Coronary artery (tissue), 2 donors: Measurements from ENCODE around the gene ALKBH4.
"Not testable (repeated sequence)": the region's sequence is repeated elsewhere in the genome, so short reads cannot be mapped to it uniquely, and the experiment has no call there.

Experiments
- DNase-seq: peaks from one replicate; pipeline ENCODE4 v3.0.0-alpha.2; 2017; ENCODE audit warnings: low spot score
- H3K27ac ChIP-seq, 2 donors: fragments of 200-600 bp; sonication (generic); one replicate each; pipeline ENCODE4 v1.5.1; 2016 to 2019
- H3K4me3 ChIP-seq: fragments of 200-600 bp; sonication (generic); 2 replicates; pipeline ENCODE4 v1.5.1; 2016; ENCODE audit warnings: mild to moderate bottlenecking, moderate library complexity
- TF ChIP-seq, protein P1 (sequence below): fragments of 200-600 bp; sonication (generic); IDR thresholded peaks from one replicate; pipeline ENCODE4 v1.5.1; 2019; ENCODE audit warnings: antibody characterized with exemption

Gene ALKBH4

DNA sequence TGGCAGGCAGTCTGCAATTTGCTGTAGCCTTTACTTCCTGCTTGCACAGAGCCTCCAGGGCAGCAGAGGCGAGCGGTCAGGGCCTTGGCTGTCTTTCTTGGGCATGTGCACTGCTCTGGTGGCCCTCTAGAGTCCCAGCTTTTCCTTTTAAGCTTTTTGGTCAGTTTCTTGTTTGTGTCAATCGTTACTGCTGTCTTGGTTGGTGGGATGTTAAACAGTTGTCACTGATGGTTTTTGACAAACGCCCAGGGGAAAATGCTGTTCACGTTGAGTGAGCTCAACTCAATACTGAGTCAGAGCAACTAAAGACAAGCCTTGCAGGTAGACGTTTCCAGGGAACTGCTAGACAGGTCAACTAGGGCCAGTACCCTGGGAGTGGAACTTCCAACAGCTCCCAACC lies 54.5 kb downstream of the ALKBH4 start:
- Histone ChIP-seq H3K27ac (no peak overlapping the region), H3K4me3 (no peak overlapping the region)
- no peak for DNase-seq
- TF ChIP-seq, protein P1, sequence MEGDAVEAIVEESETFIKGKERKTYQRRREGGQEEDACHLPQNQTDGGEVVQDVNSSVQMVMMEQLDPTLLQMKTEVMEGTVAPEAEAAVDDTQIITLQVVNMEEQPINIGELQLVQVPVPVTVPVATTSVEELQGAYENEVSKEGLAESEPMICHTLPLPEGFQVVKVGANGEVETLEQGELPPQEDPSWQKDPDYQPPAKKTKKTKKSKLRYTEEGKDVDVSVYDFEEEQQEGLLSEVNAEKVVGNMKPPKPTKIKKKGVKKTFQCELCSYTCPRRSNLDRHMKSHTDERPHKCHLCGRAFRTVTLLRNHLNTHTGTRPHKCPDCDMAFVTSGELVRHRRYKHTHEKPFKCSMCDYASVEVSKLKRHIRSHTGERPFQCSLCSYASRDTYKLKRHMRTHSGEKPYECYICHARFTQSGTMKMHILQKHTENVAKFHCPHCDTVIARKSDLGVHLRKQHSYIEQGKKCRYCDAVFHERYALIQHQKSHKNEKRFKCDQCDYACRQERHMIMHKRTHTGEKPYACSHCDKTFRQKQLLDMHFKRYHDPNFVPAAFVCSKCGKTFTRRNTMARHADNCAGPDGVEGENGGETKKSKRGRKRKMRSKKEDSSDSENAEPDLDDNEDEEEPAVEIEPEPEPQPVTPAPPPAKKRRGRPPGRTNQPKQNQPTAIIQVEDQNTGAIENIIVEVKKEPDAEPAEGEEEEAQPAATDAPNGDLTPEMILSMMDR = no peak

DNA sequence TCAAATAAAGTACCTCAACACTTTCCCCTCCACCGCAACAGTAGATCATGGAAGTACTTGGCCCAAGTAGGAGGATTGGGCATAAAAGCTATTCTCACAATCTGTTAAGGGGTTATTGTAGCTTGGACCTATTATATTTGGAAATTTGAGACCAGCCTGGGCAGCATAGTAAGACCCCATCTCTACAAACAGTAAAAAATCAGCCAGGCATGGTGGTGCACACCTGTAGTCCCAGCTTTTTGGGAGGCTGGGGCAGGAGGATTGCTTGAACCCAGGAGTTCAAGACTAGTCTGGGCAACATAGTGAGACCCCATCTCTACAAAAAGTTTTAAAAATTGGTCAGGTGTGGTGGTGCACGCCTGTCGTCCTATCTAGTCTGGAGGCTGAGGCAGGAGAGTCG lies 55.3 kb downstream of the ALKBH4 start:
- no peak for DNase-seq
- TF ChIP-seq, protein P1 = no peak
- no peak overlapping the region for H3K27ac ChIP-seq
- H3K4me3 ChIP-seq = no peak overlapping the region

- H3K4me3 ChIP-seq, H3K27ac ChIP-seq, DNase-seq: not testable (repeated sequence)
Measured at GRCh38 chr7:102408530-102408929, 56.1 kb downstream of the ALKBH4 start.

DNA sequence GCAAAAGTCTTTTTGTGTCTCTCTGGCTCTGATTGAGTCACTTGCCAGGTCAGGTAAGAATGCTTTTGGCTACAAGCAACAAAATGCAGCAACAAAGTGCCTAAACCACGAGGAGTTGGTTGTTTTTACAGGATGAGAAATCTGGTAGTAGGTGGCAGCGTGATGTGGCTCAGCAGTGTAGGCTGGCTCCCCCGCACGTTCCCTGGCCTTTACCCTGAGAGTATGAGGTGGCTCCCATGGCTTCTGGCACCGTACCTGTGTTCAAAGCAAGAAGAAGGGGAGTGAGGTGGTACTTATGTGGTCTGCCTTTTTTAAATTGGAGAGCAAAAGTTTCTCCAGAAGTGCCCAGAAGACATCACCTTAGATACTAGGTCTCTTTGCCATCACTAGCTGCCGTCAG lies 56.8 kb downstream of the ALKBH4 start:
- TF ChIP-seq, protein P1 = no peak
- no peak for DNase-seq
- Histone ChIP-seq H3K4me3 (no peak overlapping the region), H3K27ac (no peak overlapping the region)
